ENCODE measurements around the gene ZNF292.

Gene ZNF292

DNA sequence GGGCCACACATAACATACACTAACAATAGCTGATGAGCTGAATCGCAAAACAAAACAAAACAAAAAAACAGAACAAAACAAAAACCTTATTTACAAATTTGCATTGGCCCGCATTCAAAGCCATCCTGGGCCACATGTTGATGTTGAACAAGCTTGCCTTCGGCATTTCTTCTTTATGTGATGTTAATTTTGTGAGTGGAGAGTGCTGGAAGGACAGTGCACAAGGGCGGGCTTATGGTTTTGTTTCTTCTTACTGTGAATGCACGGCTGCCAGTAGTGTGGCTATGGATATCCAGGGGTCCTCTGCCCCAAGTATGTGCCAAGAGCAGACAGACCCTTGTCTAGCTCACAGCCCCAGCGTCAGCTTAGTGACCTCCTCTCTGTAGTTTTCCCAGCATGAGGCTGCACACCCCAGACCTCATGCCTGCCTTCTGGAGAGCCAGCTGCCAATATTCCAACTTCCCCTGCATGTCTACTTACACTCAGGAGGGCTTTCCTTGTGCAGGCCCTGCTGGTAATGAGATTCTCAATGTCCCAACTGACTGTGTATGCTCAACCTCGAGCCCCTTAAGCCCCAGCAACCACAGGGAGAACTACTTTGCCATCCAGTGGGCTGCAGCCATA is 24.9 kb downstream of the ZNF292 start:
- DNase-seq: no peak
- no peak overlapping the region for H2AK5ac ChIP-seq (ENCODE audit: low read length)
- no peak overlapping the region for H3K56ac ChIP-seq (ENCODE audit: low read length)
- no peak overlapping the region for H3K27ac ChIP-seq (ENCODE audit: low read depth, low read length)
- WGBS (ENCODE audit: extremely low coverage, insufficient coverage, low lambda C conversion rate): no CpG with 5 or more reads among the region's 7 CpGs
- no peak overlapping the region for H2BK120ac ChIP-seq (ENCODE audit: low read depth, low read length)
- H3K4me2 ChIP-seq (ENCODE audit: low read length): no peak overlapping the region
- no peak overlapping the region for H3K18ac ChIP-seq (ENCODE audit: low read length)
- no peak overlapping the region for H2BK5ac ChIP-seq (ENCODE audit: low read length)
- no peak overlapping the region for H4K8ac ChIP-seq (ENCODE audit: low read depth, low read length)
- peaks cover 46% of the 10 kb centered on the region for H3K79me2 ChIP-seq (ENCODE audit: control insufficient read depth, insufficient read depth, low read length)
- H4K5ac ChIP-seq (ENCODE audit: low read length): no peak overlapping the region
- peaks cover 19% of the 10 kb centered on the region for H3K79me1 ChIP-seq (ENCODE audit: low read length)
- no peak overlapping the region for H3K23ac ChIP-seq (ENCODE audit: low read length)
- H3K9ac ChIP-seq (ENCODE audit: low read length): no peak overlapping the region
- H3K36me3 ChIP-seq (ENCODE audit: control insufficient read depth, insufficient read depth, low read length): no peaks in the 10 kb centered on the region
- peaks cover 1% of the 10 kb centered on the region for H3K4me1 ChIP-seq (ENCODE audit: control insufficient read depth, low read depth, low read length)
- H3K27me3 ChIP-seq (ENCODE audit: insufficient read depth, low read length, poor library complexity): no peaks in the 10 kb centered on the region
- no peak overlapping the region for H2BK15ac ChIP-seq (replicated peaks; ENCODE audit: low read depth)
- H3K4ac ChIP-seq (ENCODE audit: low read depth, low read length): no peak overlapping the region
- no peak overlapping the region for H3K4me3 ChIP-seq (ENCODE audit: low read length)

DNA sequence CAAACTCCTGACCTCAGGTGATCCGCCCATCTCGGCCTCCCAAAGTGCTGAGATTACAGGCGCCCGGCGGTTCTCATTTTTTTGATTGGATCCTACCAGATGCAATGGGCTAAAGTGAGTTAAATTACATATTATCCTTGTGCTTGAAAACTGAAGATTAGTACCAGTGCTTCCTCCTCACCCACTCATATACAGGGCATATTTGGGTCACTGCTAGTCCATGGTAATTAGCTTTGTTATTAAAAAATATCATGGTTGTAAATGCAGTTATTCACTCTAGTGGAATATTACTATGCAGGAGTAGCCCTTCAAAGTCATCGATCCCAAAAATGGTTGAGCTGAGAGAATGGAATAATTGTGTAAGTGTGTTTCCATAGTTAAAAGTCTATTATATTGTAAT is 26.5 kb downstream of the ZNF292 start:
- no peak overlapping the region for H3K23ac ChIP-seq (ENCODE audit: low read length)
- peaks cover 1% of the 10 kb centered on the region for H3K4me1 ChIP-seq (ENCODE audit: control insufficient read depth, low read depth, low read length)
- H3K4ac ChIP-seq (ENCODE audit: low read depth, low read length): no peak overlapping the region
- no peak overlapping the region for H2BK15ac ChIP-seq (replicated peaks; ENCODE audit: low read depth)
- H3K4me2 ChIP-seq (ENCODE audit: low read length): no peak overlapping the region
- no peaks in the 10 kb centered on the region for H3K36me3 ChIP-seq (ENCODE audit: control insufficient read depth, insufficient read depth, low read length)
- no peak overlapping the region for H2BK120ac ChIP-seq (ENCODE audit: low read depth, low read length)
- peaks cover 32% of the 10 kb centered on the region for H3K79me2 ChIP-seq (ENCODE audit: control insufficient read depth, insufficient read depth, low read length)
- no peaks in the 10 kb centered on the region for H3K27me3 ChIP-seq (ENCODE audit: insufficient read depth, low read length, poor library complexity)
- WGBS (ENCODE audit: extremely low coverage, insufficient coverage, low lambda C conversion rate): no CpG with 5 or more reads among the region's 6 CpGs
- no peak overlapping the region for H3K56ac ChIP-seq (ENCODE audit: low read length)
- no peak overlapping the region for H3K27ac ChIP-seq (ENCODE audit: low read depth, low read length)
- H2AK5ac ChIP-seq (ENCODE audit: low read length): no peak overlapping the region
- no peak for DNase-seq
- H3K4me3 ChIP-seq (ENCODE audit: low read length): no peak overlapping the region
- H2BK5ac ChIP-seq (ENCODE audit: low read length): no peak overlapping the region
- no peak overlapping the region for H3K9ac ChIP-seq (ENCODE audit: low read length)
- peaks cover 16% of the 10 kb centered on the region for H3K79me1 ChIP-seq (ENCODE audit: low read length)
- no peak overlapping the region for H4K8ac ChIP-seq (ENCODE audit: low read depth, low read length)
- H3K18ac ChIP-seq (ENCODE audit: low read length): no peak overlapping the region
- H4K5ac ChIP-seq (ENCODE audit: low read length): no peak overlapping the region

GRCh38 chr6:87182321-87182720 is 27.0 kb downstream of the ZNF292 start:
- peaks cover 32% of the 10 kb centered on the region for H3K79me2 ChIP-seq (ENCODE audit: control insufficient read depth, insufficient read depth, low read length)
- H2BK15ac ChIP-seq (replicated peaks; ENCODE audit: low read depth): no peak overlapping the region
- H3K56ac ChIP-seq (ENCODE audit: low read length): no peak overlapping the region
- no peak overlapping the region for H4K8ac ChIP-seq (ENCODE audit: low read depth, low read length)
- no peaks in the 10 kb centered on the region for H3K36me3 ChIP-seq (ENCODE audit: control insufficient read depth, insufficient read depth, low read length)
- no CpG with 5 or more reads among the region's 2 CpGs for WGBS (ENCODE audit: extremely low coverage, insufficient coverage, low lambda C conversion rate)
- H2AK5ac ChIP-seq (ENCODE audit: low read length): no peak overlapping the region
- no peak overlapping the region for H4K5ac ChIP-seq (ENCODE audit: low read length)
- H3K4me2 ChIP-seq (ENCODE audit: low read length): no peak overlapping the region
- H3K18ac ChIP-seq (ENCODE audit: low read length): no peak overlapping the region
- H3K4me1 ChIP-seq (ENCODE audit: control insufficient read depth, low read depth, low read length): peaks cover 1% of the 10 kb centered on the region
- H2BK120ac ChIP-seq (ENCODE audit: low read depth, low read length): no peak overlapping the region
- no peak overlapping the region for H2BK5ac ChIP-seq (ENCODE audit: low read length)
- no peak for DNase-seq
- H3K27me3 ChIP-seq (ENCODE audit: insufficient read depth, low read length, poor library complexity): no peaks in the 10 kb centered on the region
- no peak overlapping the region for H3K9ac ChIP-seq (ENCODE audit: low read length)
- H3K79me1 ChIP-seq (ENCODE audit: low read length): peaks cover 16% of the 10 kb centered on the region
- no peak overlapping the region for H3K23ac ChIP-seq (ENCODE audit: low read length)
- H3K4me3 ChIP-seq (ENCODE audit: low read length): no peak overlapping the region
- H3K4ac ChIP-seq (ENCODE audit: low read depth, low read length): no peak overlapping the region
- H3K27ac ChIP-seq (ENCODE audit: low read depth, low read length): no peak overlapping the region

DNA sequence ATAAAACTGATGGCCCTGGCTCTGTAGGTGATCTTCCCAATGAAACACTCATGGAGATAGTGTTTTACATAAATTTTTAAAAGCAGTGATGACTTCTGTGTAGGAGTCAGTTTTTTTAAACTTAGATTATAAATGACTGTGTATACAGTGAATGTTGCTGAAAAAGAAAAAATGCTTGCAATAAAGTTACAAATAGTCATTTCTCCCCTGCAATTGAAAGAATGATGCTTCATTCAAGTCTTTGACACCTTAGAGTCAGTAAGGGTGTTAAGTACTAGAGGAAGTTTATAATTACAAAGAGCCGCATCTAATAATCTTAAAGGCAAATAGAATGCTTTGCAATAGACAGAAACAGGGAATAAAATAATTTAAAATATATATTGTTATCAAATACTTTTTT is 27.6 kb downstream of the ZNF292 start:
- H2BK15ac ChIP-seq (replicated peaks; ENCODE audit: low read depth): no peak overlapping the region

GRCh38 chr6:87183687-87184086 is 28.3 kb downstream of the ZNF292 start:
- Histone ChIP-seq H3K18ac (ENCODE audit: low read length) (no peak overlapping the region), H3K79me2 (ENCODE audit: control insufficient read depth, insufficient read depth, low read length) (peaks cover 34% of the 10 kb centered on the region), H3K27ac (ENCODE audit: low read depth, low read length) (no peak overlapping the region), H3K36me3 (ENCODE audit: control insufficient read depth, insufficient read depth, low read length) (no peaks in the 10 kb centered on the region), H4K5ac (ENCODE audit: low read length) (no peak overlapping the region), H3K9ac (ENCODE audit: low read length) (no peak overlapping the region), H3K4ac (ENCODE audit: low read depth, low read length) (no peak overlapping the region), H2BK5ac (ENCODE audit: low read length) (no peak overlapping the region), H3K4me1 (ENCODE audit: control insufficient read depth, low read depth, low read length) (peaks cover 1% of the 10 kb centered on the region), H3K4me2 (ENCODE audit: low read length) (no peak overlapping the region), H3K79me1 (ENCODE audit: low read length) (peaks cover 16% of the 10 kb centered on the region), H3K56ac (ENCODE audit: low read length) (no peak overlapping the region), H3K27me3 (ENCODE audit: insufficient read depth, low read length, poor library complexity) (no peaks in the 10 kb centered on the region), H2AK5ac (ENCODE audit: low read length) (no peak overlapping the region), H2BK15ac (replicated peaks; ENCODE audit: low read depth) (no peak overlapping the region), H2BK120ac (ENCODE audit: low read depth, low read length) (no peak overlapping the region), H3K4me3 (ENCODE audit: low read length) (no peak overlapping the region), H4K8ac (ENCODE audit: low read depth, low read length) (no peak overlapping the region), H3K23ac (ENCODE audit: low read length) (no peak overlapping the region)
- WGBS (ENCODE audit: extremely low coverage, insufficient coverage, low lambda C conversion rate): no CpG with 5 or more reads among the region's 1 CpG
- no peak for DNase-seq

More for the DNA sequence above, 27.6 kb downstream of the ZNF292 start:
- Histone ChIP-seq H3K4me3 (ENCODE audit: low read length) (no peak overlapping the region), H3K23ac (ENCODE audit: low read length) (no peak overlapping the region), H4K8ac (ENCODE audit: low read depth, low read length) (no peak overlapping the region), H3K4me2 (ENCODE audit: low read length) (no peak overlapping the region), H3K4ac (ENCODE audit: low read depth, low read length) (no peak overlapping the region), H3K18ac (ENCODE audit: low read length) (no peak overlapping the region), H2BK120ac (ENCODE audit: low read depth, low read length) (no peak overlapping the region), H3K27ac (ENCODE audit: low read depth, low read length) (no peak overlapping the region), H3K36me3 (ENCODE audit: control insufficient read depth, insufficient read depth, low read length) (no peaks in the 10 kb centered on the region), H3K4me1 (ENCODE audit: control insufficient read depth, low read depth, low read length) (peaks cover 1% of the 10 kb centered on the region), H4K5ac (ENCODE audit: low read length) (no peak overlapping the region), H3K9ac (ENCODE audit: low read length) (no peak overlapping the region), H3K56ac (ENCODE audit: low read length) (no peak overlapping the region), H3K79me2 (ENCODE audit: control insufficient read depth, insufficient read depth, low read length) (peaks cover 33% of the 10 kb centered on the region), H3K27me3 (ENCODE audit: insufficient read depth, low read length, poor library complexity) (no peaks in the 10 kb centered on the region), H2AK5ac (ENCODE audit: low read length) (no peak overlapping the region), H3K79me1 (ENCODE audit: low read length) (peaks cover 16% of the 10 kb centered on the region), H2BK5ac (ENCODE audit: low read length) (no peak overlapping the region)
- no CpG with 5 or more reads among the region's 1 CpG for WGBS (ENCODE audit: extremely low coverage, insufficient coverage, low lambda C conversion rate)
- DNase-seq: no peak

DNA sequence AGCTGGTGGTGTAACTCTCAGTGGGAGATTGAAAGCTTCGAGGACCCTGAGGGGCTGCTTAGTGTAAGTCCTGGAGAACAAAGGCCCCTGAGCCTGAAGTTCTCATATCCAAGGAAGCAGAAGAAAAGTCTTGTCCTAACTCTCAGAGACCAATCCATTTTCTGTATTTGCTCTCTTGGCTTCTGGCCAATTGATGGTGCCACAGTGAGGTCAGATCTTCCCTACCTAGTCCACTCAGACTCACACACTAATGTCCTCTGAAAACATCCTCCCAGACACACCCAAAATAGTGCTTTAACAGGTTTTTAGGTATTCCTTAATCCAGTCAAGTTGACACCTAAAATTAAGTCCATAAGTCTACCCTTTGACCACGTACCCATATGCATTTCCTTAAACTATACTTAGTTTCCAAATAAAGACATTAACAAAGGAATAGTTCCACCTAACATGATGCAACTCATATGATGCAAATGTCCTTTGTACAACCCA is 29.4 kb downstream of the ZNF292 start:
- Histone ChIP-seq H3K4ac (ENCODE audit: low read depth, low read length) (no peak overlapping the region), H3K4me2 (ENCODE audit: low read length) (no peak overlapping the region), H4K8ac (ENCODE audit: low read depth, low read length) (no peak overlapping the region), H2BK5ac (ENCODE audit: low read length) (no peak overlapping the region), H3K27me3 (ENCODE audit: insufficient read depth, low read length, poor library complexity) (no peaks in the 10 kb centered on the region), H3K18ac (ENCODE audit: low read length) (no peak overlapping the region), H3K56ac (ENCODE audit: low read length) (no peak overlapping the region), H2BK15ac (replicated peaks; ENCODE audit: low read depth) (no peak overlapping the region), H4K5ac (ENCODE audit: low read length) (no peak overlapping the region), H2BK120ac (ENCODE audit: low read depth, low read length) (no peak overlapping the region), H3K4me1 (ENCODE audit: control insufficient read depth, low read depth, low read length) (peaks cover 1% of the 10 kb centered on the region), H3K23ac (ENCODE audit: low read length) (no peak overlapping the region), H3K4me3 (ENCODE audit: low read length) (no peak overlapping the region), H3K9ac (ENCODE audit: low read length) (no peak overlapping the region), H2AK5ac (ENCODE audit: low read length) (no peak overlapping the region), H3K27ac (ENCODE audit: low read depth, low read length) (no peak overlapping the region), H3K79me2 (ENCODE audit: control insufficient read depth, insufficient read depth, low read length) (peaks cover 33% of the 10 kb centered on the region), H3K79me1 (ENCODE audit: low read length) (peaks cover 16% of the 10 kb centered on the region), H3K36me3 (ENCODE audit: control insufficient read depth, insufficient read depth, low read length) (no peaks in the 10 kb centered on the region)
- peak; percentile 15 for DNase-seq
- no CpG with 5 or more reads among the region's 2 CpGs for WGBS (ENCODE audit: extremely low coverage, insufficient coverage, low lambda C conversion rate)

Data from mesendoderm (in vitro differentiated cells).